ENCODE results near the gene HSD17B12.
A peak's percentile ranks its signal among the peaks of the same experiment; 100 is the strongest.

Gene HSD17B12

DNA sequence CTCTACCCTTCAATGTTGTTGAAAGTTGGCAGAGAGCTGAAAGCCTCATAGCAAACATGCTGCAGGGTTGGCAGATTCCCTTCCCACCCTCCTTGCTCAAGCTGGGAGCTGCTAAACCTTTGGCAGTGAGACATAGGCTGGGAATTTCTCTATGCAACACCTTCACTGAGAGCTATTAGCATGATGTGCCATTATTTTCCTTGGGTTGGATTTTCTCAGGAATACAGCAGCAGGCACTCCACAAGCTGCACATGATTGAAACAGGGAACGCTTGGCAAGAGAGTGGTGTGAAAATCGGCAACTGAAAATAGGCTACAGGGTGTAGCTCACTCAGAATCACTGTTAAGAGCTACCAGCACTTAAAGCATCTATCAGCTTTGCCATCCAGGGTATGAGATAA is 190.5 kb downstream of the HSD17B12 start:
- no peak for DNase-seq (ENCODE audit: low read depth)

GRCh38 chr11:43872995-43873394 is 192.5 kb downstream of the HSD17B12 start:
- no peak for DNase-seq (ENCODE audit: low read depth)

DNA sequence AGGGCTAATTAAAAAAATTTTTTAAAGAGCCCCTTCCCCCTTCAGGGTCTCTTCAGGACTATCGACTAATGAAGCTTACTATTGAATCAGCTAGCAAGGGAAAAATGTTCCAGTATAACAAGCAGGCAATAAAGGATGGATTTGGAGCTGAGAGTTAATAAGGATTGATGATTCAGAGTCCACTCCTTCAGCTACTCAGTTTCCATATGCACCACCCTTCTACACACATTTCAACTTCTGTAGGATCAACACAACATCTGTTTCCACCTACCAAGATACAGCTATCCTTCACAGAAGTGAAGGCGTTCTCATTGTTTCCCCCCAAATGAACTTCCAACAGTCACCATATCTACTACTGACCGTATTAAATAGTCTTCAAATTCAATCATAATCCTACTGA is 193.5 kb downstream of the HSD17B12 start:
- DNase-seq (ENCODE audit: low read depth) = no peak

DNA sequence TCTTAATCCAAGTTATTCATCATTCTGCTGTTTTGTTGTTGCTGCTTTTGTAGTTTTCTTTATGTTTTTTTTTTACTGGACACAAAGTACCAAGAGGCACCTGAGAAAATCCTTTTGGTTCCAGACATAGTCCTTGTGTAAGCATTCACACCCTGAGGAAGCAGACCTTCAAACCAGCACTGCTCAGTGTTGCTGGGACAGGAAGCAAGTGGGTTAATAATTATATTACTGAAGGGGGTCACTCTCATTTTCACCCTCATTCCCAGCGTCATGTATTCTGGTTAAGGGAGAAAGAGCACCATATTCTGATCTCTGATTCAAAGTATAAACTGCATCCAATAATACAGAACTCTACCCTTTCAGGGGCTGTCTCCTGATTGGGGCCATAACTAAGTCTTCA is 194.2 kb downstream of the HSD17B12 start:
- no peak for DNase-seq (ENCODE audit: low read depth)

DNA sequence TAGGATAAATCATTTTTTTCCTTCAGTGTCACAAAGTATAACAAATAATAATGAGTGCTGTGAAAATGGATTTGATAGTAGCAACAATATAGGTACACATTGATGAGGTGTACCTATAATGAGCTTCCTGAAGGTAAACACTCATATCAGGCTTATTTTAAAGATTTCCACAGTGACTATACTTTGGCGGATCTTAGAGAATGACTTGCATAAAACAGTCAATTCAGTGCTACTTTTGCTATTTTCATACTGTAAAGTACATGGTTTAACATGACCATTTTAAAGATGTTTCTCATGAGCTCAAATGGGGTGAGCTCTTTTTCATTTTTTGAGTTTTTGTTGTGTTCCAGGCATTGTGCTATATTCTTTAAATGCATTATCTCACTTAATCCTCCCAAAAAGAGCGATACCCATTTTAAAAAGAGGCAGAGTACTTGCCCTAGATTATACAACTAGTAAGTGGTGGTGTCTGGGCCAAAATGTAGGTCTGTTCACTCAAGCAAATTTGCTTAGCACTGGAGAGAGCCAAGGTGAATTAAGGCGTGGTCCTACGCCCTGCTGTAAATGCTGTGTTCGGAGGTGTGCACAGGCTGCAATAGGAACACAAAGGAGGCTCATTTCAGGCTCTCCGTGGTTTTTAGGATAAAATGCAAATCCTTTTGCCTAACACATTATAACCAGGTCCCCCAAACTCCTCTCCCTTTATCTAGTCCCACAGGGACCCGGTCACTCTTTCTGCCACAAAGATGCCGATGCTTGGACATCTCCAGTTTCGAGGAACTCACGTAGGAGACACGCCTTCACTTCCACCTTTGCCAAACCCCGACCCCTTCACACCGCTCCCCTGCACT is 199.5 kb downstream of the HSD17B12 start:
- no peak for DNase-seq (ENCODE audit: low read depth)

DNA sequence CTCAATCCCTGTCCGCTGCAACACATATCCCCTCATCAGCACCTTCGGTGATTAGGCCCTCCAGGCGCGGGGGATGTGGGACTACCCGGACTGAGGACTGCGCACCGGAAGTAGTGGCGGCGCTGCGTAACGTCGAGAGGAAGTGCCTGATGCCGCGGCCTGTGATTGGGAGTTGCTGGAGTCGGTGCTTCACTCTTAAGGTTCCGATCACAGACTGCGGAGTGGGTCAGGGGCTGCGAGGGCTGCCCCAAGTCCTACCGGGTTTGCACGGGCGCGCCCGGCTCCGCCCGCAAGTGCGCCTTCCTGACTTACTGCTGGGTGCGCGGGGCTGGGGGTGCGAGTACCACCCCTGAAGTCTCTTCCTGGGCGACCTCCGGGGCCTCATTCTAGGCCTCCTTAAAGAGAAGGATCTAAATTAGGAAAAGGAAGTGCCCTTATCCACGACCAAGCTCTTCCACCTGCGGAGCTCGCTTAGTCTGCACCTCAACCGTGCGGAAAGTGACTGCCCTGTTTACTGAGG is 200.2 kb downstream of the HSD17B12 start, which contains the start of gene ALKBH3:
Gene ALKBH3 (plus strand): TSS at position 192 of the 520 bp plus-strand sequence. CDS start 1,822 bp downstream, outside the sequence.
- peak; percentile 81 for DNase-seq (ENCODE audit: low read depth)

- no peak for DNase-seq (ENCODE audit: low read depth)
Observed at GRCh38 chr11:43892851-43893250, 212.3 kb downstream of the HSD17B12 start.

- DNase-seq (ENCODE audit: low read depth) = no peak
Observed at GRCh38 chr11:43894546-43894945, 214.0 kb downstream of the HSD17B12 start.

DNA sequence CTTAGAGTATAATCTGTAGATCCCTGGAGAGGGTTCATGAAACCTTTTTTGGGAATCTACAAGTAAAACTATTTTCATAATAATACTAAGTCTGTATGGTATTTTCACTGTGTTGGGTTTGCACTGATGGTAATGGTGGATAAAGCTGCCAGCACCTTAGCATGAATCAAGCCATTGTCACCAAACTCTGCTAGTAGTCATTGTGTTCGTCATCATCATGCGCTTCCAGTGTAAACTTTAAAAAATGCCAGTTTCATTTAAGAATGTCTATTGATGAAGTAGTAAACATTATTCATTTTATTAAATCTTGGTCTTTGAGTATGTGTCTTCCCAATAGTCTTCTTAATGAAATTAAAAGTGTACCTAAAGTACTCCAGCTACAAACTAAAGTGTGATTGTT is 215.1 kb downstream of the HSD17B12 start:
- no peak for DNase-seq (ENCODE audit: low read depth)

GRCh38 chr11:43898574-43898973 is 218.0 kb downstream of the HSD17B12 start:
- DNase-seq (ENCODE audit: low read depth) = no peak

GRCh38 chr11:43899094-43899493 is 218.6 kb downstream of the HSD17B12 start:
- DNase-seq (ENCODE audit: low read depth) = no peak

DNA sequence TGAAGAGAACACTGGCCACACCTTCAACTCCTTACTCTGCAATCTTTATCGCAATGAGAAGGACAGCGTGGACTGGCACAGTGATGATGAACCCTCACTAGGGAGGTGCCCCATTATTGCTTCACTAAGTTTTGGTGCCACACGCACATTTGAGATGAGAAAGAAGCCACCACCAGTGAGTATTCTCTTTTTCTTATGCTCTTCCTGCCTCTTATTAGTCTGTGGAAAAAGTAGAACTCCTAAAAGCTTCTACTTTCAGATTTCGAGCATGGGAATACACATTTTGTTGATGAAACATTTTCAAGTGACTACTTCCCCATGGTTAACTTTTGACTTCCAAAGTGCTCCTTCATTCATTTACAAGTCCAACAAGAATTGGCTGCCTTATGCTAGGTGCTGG is 221.0 kb downstream of the HSD17B12 start:
- no peak for DNase-seq (ENCODE audit: low read depth)

DNA sequence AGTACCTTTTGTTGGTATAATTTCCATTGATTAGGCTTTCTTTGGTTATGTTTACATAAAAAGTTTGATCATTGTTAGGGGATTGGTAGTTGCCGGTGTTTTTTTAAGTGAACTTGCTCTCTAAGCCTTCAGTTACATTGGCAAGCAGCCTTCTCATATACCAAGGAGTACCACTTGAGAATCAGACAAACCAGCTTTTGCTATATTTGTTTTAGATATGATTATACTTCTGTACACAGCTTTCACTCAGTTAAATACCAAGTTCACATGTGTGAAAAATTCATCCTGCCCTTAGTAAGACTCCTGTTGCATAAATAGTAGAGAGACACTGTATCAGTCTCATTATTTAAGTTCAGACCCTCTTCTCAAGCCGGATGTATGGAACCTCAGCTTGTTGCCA is 222.5 kb downstream of the HSD17B12 start:
- no peak for DNase-seq (ENCODE audit: low read depth)

- DNase-seq (ENCODE audit: low read depth) = no peak
Observed at GRCh38 chr11:43903969-43904368, 223.4 kb downstream of the HSD17B12 start.

GRCh38 chr11:43904742-43905535 is 224.4 kb downstream of the HSD17B12 start:
- DNase-seq (ENCODE audit: low read depth) = no peak

GRCh38 chr11:43905813-43906241 is 225.3 kb downstream of the HSD17B12 start:
- DNase-seq (ENCODE audit: low read depth) = no peak
